Glutamatergic neuron (in vitro differentiated cells): ENCODE measurements around the gene ELFN2. TPM values are rescaled to one million over a fixed set of nuclear protein-coding genes. Genes with fewer than 3 reads are reported as not detected.

Source experiments
- DNase-seq: peaks from one replicate; pipeline ENCODE4 v3.0.0; 2022
- H3K27ac Mint-ChIP-seq: one replicate; pipeline ENCODE4 v1.8.0; 2020; ENCODE audit warnings: mild to moderate bottlenecking, mixed read lengths, inconsistent platforms; ENCODE audit not compliant: unreplicated experiment
- H3K27me3 Mint-ChIP-seq: one replicate; pipeline ENCODE4 v1.8.0; 2020; ENCODE audit warnings: mild to moderate bottlenecking, moderate library complexity, mixed read lengths, inconsistent platforms; ENCODE audit not compliant: unreplicated experiment
- H3K36me3 Mint-ChIP-seq: one replicate; pipeline ENCODE4 v1.8.0; 2020; ENCODE audit warnings: mild to moderate bottlenecking, mixed read lengths, inconsistent platforms; ENCODE audit not compliant: unreplicated experiment
- H3K4me1 Mint-ChIP-seq: one replicate; pipeline ENCODE4 v1.8.0; 2020; ENCODE audit warnings: mild to moderate bottlenecking, low read depth, mixed read lengths, inconsistent platforms; ENCODE audit not compliant: unreplicated experiment
- H3K4me3 Mint-ChIP-seq: one replicate; pipeline ENCODE4 v1.8.0; 2020; ENCODE audit warnings: mild to moderate bottlenecking, mixed read lengths, inconsistent platforms; ENCODE audit not compliant: unreplicated experiment
- H3K9me3 Mint-ChIP-seq: one replicate; pipeline ENCODE4 v1.8.0; 2020; ENCODE audit warnings: mild to moderate bottlenecking, moderate library complexity, mixed read lengths, inconsistent platforms; ENCODE audit not compliant: unreplicated experiment
- CTCF ChIP-seq: fragments of 200-600 bp; sonication (generic); IDR thresholded peaks from one replicate; pipeline ENCODE4 v1.5.0; 2021; ENCODE audit not compliant: partially characterized antibody, unreplicated experiment
- total RNA-seq: library from RNA; stranded (reverse); fragmentation: NEBNext Ultra II Directional; extraction: Animal tissue kit (Norgen Biotek cat#: 25700); gene quantifications from one replicate; pipeline ENCODE4 v1.2.1, GENCODE V29; 2021; ENCODE audit not compliant: unreplicated experiment

ELFN2 gene
- total RNA-seq, 1 donor from 2014 or later, result 7.3 TPM

DNA sequence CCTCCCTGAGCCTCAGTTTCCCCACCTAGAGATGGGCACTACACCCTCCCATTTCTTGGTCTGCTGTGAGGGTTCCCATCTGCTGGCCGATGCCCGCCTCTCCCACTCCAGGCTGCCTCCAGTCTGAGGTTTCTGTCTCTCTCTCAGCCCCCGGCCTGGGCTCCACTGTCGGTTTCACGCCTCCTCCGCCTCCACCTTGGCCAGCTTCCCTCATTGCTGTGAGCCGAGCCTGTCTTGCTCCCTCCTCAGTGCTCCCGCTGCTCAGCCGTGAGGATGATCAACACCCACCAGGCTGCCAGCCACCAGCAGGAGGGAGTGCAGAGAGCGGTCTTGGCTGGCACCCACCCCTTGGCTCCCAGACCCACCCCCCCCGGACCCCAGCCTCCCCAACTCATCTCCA is 83.9 kb downstream of the ELFN2 start:
- no peak for DNase-seq
- Mint-ChIP-seq H3K27ac (no peak overlapping the region), H3K27me3 (peaks cover 9% of the 10 kb centered on the region), H3K4me1 (peaks cover 19% of the 10 kb centered on the region), H3K36me3 (no peaks in the 10 kb centered on the region), H3K4me3 (no peak overlapping the region), H3K9me3 (no peaks in the 10 kb centered on the region)
- TF ChIP-seq CTCF, result no peak

GRCh38 chr22:37342065-37342464 is 85.2 kb downstream of the ELFN2 start:
- Mint-ChIP-seq H3K9me3 (no peaks in the 10 kb centered on the region), H3K27me3 (peaks cover 9% of the 10 kb centered on the region), H3K4me3 (no peak overlapping the region), H3K4me1 (peaks cover 24% of the 10 kb centered on the region), H3K36me3 (no peaks in the 10 kb centered on the region), H3K27ac (no peak overlapping the region)
- no peak for TF ChIP-seq CTCF
- DNase-seq, result no peak

DNA sequence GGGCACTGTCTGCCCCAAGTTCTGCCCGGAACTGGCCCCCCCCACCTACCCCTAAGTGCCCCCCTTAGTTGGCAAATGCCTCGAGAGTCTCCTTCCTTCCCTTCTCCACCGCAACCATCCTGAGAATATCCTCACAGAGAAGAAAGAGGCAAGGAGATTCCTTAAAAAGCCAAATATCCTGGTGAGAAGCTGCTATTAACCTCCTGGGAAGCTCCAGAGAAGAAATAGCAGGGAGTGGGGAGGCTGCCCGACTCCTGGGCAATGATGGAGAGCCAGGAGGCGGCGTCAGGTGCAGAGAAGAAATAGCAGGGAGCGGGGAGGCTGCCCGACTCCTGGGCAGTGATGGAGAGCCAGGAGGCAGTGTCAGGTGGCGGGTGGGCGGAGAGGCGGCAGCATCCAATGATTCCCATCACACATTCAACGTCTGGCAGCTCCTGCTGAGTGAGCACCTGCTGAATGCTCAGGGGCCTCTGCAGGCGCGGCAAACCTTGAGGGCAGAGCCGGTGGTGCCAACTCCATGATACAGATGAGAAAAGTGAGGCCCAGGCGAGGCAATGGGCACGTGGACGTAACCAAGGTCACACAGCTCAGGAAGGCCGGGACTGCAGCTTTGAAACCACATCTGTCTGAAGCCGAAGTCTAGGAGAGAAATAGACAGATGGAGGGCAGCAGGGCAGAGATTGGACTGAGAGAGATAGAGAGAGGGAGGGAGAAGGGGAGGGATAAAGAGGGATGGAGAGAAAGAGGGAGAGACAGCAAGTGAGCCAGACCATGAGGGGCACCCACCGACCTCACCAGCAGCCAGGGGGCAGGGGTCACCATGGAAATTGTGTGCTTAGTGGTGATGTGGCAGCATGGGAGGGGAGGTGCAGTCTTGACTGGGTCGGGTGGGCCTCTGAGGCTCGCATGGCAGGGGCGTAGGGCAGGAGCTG is 86.7 kb downstream of the ELFN2 start:
- peak overlapping the region; percentile 30 for H3K27ac Mint-ChIP-seq
- H3K4me3 Mint-ChIP-seq, result no peak overlapping the region
- DNase-seq, result peak; percentile 52
- H3K36me3 Mint-ChIP-seq, result no peaks in the 10 kb centered on the region
- no peaks in the 10 kb centered on the region for H3K9me3 Mint-ChIP-seq
- peaks cover 9% of the 10 kb centered on the region for H3K27me3 Mint-ChIP-seq
- peaks cover 25% of the 10 kb centered on the region for H3K4me1 Mint-ChIP-seq
- TF ChIP-seq CTCF, result no peak

DNA sequence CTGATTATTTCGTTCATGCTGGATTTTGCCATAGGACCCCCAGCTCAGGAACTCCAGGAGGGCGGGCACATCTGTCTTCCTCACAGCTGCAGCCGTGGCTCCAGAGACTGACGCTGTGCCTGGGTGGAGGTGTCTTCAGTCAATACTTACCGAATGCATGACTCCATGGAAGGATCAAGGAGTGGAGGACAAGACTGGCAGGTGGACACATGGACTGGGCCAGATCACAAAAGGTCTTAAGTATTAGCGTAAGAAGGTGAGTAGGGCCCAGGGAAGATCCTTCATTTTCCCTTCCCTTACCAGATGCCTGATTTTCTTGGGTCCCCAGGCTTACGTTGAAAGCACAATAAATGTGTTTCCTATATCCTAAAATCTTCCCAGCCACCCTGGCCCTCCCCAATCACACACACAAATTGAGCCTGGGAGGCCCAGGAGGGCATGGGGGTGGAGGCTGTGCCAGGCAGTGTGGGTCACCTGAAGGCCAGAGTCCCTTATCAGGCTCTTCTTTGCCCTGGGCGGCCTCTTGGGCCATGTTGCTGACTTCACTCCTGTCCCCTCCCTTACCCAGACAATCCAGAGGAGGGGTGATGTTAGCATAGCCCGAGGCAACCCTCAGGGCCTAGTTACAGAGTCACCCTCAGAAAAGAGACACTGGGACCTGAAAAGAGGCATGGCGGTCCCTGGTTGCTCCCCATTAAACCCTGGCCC is 88.6 kb downstream of the ELFN2 start:
- no peak overlapping the region for H3K27ac Mint-ChIP-seq
- no peak overlapping the region for H3K4me3 Mint-ChIP-seq
- H3K36me3 Mint-ChIP-seq, result no peaks in the 10 kb centered on the region
- no peak for DNase-seq
- H3K27me3 Mint-ChIP-seq, result peaks cover 4% of the 10 kb centered on the region
- H3K4me1 Mint-ChIP-seq, result peaks cover 28% of the 10 kb centered on the region
- no peak for TF ChIP-seq CTCF
- peaks cover 4% of the 10 kb centered on the region for H3K9me3 Mint-ChIP-seq
